ENCODE measurements around the gene SPEG.

Gene SPEG

DNA sequence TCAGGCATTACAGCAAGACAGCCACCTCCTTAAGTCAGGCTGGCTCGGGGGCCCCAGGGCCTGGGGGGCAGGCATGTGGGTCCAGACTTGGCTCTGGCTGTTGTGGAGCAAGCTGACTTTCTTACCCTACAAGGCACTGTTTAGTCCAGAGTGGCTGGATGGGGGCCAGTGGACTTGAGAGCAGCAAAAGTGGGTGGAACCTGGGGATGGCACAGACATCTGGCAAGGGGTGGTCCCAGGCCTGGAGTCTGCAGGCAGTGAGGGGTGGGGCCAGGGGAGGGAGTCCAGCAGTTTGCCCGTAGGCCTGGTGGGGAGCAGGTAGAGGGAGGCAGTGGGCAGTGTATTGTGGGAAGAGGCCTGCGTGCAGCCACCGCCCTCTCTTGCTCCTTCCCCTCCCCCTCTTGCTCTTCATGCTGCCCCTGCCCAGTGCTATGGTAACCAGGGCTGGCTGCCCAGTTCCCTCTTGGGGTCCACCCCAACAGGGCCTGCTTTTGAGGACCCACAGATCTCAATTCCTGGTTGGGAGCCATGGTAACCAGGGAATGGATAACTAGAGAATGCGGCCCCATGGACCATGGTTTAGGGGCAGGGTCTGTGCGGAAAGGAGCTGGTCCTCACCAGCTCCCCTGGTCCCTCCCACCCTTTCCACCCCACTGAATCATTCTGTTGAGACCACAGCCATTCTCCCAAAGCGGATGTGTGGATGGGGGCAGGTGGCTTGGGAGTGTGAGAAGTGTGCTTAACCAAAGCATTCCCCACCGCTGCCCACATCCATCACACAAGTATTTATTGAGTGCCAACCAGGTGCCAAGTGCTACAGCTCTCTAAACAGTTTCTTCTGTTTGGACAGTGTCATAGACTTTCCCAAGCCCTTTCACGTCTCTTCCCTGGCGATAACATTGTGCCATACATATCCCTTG lies 19.3 kb downstream of the SPEG start:
- no peak overlapping the region for H3K27ac Mint-ChIP-seq
- no peak overlapping the region for H3K4me3 Mint-ChIP-seq
- ATAC-seq (no peak), DNase-seq (ENCODE audit: low spot score in 2 of 2) (no peak)
- no peaks in the 10 kb centered on the region for H3K36me3 Mint-ChIP-seq
- no peaks in the 10 kb centered on the region for H3K9me3 Mint-ChIP-seq
- peaks cover 12% of the 10 kb centered on the region for H3K4me1 Mint-ChIP-seq

DNA sequence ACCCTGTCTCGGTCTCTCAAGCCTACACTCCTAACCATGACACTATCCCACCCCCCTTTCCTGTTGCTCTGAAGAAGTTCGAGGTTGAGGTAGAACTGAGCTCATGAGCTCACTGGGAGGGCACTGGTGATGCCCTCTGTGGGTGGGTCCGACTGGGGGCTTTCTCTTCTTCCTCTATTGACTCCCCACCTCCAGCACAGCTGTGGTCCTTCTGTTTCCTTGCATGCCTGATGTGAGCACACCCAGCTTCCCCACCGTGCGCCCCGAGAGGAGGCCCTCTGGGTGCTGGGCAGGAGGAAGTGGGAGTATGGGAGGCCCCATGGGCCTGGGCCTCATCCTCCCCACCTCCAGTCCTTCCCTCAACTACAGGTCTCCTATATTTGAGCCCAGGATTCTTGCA lies 20.9 kb downstream of the SPEG start:
- Mint-ChIP-seq H3K9me3 (no peaks in the 10 kb centered on the region), H3K4me1 (peaks cover 12% of the 10 kb centered on the region), H3K36me3 (no peaks in the 10 kb centered on the region), H3K4me3 (no peak overlapping the region), H3K27ac (no peak overlapping the region)
- ATAC-seq (no peak), DNase-seq (ENCODE audit: low spot score in 2 of 2) (no peak)

DNA sequence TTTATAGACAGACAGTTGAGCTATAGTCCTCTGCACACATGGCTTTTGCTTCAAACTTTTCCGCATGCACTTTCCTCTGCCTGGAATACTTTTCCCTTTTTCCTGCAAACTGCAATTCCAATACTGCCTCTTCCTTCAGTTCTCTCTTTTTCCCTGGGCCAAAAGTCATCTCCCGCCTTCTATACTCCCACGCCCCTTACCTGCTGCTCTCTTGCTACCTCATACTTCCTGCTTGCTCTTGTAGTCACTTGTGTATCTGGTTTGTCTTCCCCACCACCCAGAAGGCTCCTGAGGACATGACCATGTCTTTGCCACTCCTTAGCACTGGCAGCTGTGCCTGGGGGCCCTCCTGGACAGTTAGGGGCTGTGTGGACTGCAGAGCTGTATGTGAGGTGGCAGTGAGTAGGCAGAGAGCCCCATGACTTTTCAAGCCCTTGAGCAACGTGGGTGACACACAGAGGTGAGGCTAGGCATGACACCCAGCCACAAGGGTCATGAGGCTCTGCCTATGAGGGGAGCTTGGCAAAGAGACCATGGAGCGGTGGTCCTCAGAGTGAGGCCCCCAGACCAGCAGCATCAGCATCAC lies 23.2 kb downstream of the SPEG start:
- H3K4me3 Mint-ChIP-seq: no peak overlapping the region
- no peak overlapping the region for H3K27ac Mint-ChIP-seq

DNA sequence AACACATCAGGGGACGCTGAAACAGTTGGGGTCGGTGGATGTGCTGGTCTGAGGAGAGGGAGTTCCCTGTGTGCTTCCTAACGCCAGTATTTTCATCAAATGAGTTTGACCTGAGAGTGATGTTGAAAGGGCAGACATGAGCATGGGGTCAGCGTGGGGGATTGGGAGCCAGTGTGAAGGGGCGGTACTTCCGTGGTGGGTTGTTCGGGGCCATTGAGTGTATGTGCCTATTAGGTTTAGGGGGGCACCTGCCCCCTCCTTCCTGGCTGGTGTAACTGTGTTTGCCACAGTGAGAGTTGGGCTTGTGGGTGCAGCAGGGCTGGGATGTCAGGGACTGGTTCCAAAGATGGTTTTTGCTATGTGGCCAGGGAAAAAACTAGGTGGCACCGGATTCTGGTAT lies 24.4 kb downstream of the SPEG start:
- H3K36me3 Mint-ChIP-seq: no peaks in the 10 kb centered on the region
- peaks cover 7% of the 10 kb centered on the region for H3K4me1 Mint-ChIP-seq
- DNase-seq (ENCODE audit: low spot score in 2 of 2) (no peak), ATAC-seq (no peak)
- no peaks in the 10 kb centered on the region for H3K9me3 Mint-ChIP-seq
- H3K4me3 Mint-ChIP-seq: no peak overlapping the region
- no peak overlapping the region for H3K27ac Mint-ChIP-seq

More for the DNA sequence above, 23.2 kb downstream of the SPEG start:
- no peaks in the 10 kb centered on the region for H3K36me3 Mint-ChIP-seq
- DNase-seq (ENCODE audit: low spot score in 2 of 2) (no peak), ATAC-seq (peak; percentile 62)
- H3K4me1 Mint-ChIP-seq: peaks cover 11% of the 10 kb centered on the region
- H3K9me3 Mint-ChIP-seq: no peaks in the 10 kb centered on the region

DNA sequence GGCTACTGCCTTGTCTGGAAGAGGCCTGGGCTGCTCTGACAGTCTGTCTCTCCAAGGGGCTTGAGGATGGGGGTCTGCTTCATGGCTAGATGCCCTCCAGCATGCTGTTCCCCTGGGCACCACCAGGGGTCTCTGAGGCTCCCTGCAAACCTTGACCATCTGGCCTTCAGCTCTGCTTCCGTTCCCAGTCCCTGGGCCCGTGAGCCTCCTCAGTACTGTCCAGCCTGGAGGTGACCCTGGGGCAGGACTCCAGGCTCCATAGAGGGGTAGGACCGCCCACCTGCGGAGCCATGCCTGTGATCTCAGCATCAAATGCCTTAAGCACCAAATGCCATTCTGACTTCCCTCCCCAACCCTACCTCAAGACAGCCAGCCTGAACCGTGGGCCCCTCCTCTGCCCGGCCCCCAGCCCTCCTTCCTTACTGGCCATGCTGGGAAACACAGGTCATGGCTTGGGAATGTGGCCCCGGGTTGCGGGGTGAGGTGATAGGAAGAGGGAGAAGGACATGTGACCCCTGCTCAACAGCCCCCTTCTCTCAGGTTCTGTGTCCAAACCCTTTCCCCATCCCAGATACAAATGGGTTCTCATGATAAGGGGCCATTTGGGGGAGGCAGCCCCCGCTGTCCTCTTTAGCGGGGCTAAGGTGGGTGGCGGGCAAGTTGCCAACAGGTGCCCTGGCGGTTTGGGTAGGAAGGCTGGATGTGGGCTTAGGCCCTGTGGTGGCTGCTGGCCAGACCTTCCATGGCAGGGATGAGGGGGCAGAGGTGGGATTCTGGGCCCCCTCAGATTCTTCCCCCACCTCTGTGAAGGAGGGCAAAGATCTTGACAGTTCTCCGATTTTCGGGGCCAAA lies 25.0 kb downstream of the SPEG start:
- peak in 1 of 2 donors; percentile 76 for DNase-seq (ENCODE audit: low spot score in 2 of 2)
- Mint-ChIP-seq H3K4me1 (peaks cover 7% of the 10 kb centered on the region), H3K27ac (no peak overlapping the region), H3K9me3 (no peaks in the 10 kb centered on the region), H3K36me3 (no peaks in the 10 kb centered on the region), H3K4me3 (no peak overlapping the region)
- ATAC-seq: peak; percentile 35

DNA sequence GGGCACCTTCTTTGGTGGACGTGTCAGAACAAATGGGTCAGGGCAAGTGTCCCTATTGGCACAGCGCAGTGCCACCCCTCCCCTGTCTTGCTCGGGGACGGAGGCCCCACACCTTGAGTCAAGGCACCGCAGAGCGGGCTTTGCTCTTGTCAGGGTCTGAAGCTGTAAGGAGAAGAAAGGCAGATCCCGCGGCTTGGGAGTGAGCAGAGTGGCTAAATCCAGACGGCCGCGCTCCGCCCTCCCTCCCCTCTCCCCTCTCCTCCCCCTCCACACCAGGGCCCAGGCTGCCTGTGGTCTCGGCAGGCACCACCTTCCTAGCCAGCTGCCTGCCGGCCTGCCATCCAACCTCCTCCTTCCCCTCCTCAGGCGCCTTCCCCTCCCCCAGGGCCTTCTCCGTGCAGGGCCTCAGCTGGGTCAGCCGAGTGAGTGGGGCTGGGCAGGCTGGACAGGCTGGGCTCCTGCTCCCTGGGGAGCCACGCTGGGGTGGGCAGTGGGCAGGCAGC lies 25.8 kb downstream of the SPEG start:
- no peak for ATAC-seq
- Mint-ChIP-seq H3K4me3 (no peak overlapping the region), H3K9me3 (no peaks in the 10 kb centered on the region), H3K4me1 (peaks cover 7% of the 10 kb centered on the region), H3K36me3 (no peaks in the 10 kb centered on the region), H3K27ac (no peak overlapping the region)
- DNase-seq (ENCODE audit: low spot score in 2 of 2): no peak

DNA sequence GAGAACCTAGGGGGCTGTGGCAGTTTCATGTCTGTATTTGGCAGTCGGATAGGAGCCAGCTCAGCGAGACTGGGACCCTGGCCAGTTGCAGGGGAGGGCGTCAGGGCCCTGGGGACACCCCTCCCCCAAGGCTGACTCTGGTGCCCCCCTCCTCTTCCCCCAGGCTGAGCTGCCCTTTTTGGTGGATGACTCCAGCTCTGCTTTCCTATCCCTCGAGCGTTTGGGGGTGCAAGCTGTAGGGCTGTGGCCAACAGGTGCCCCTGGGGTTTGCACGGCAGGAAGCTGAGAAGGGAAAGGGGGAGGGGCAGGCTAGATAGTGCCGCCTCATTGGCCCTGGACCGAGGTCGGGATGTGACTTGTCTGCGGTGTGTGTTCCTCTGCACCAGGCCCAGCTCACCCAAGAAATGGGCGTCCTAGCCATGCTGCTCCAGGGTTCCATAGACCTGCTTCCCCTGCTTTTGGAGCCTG lies 26.4 kb downstream of the SPEG start:
- Mint-ChIP-seq H3K27ac (no peak overlapping the region), H3K36me3 (no peaks in the 10 kb centered on the region), H3K4me1 (peaks cover 7% of the 10 kb centered on the region), H3K4me3 (no peak overlapping the region), H3K9me3 (no peaks in the 10 kb centered on the region)
- DNase-seq (ENCODE audit: low spot score in 2 of 2): no peak
- ATAC-seq: peak; percentile 25

DNA sequence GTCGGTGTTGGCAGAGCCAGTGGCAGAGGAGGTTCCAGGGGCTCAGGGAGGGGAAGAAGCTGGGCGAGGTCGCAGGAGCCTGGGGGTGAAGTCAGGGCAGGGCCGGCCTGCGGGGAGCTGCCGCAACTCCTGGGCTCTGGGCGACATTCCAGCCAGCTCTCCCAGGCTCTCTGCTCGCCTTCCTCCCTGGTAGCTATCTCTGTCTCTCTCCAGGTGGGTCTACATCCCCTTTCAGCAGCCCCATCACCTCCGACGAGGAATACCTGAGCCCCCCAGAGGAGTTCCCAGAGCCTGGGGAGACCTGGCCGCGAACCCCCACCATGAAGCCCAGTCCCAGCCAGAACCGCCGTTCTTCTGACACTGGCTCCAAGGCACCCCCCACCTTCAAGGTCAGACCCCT lies 27.0 kb downstream of the SPEG start:
- Mint-ChIP-seq H3K4me3 (no peak overlapping the region), H3K4me1 (peaks cover 7% of the 10 kb centered on the region), H3K9me3 (no peaks in the 10 kb centered on the region), H3K36me3 (no peaks in the 10 kb centered on the region), H3K27ac (no peak overlapping the region)
- no peak for ATAC-seq
- no peak for DNase-seq (ENCODE audit: low spot score in 2 of 2)

DNA sequence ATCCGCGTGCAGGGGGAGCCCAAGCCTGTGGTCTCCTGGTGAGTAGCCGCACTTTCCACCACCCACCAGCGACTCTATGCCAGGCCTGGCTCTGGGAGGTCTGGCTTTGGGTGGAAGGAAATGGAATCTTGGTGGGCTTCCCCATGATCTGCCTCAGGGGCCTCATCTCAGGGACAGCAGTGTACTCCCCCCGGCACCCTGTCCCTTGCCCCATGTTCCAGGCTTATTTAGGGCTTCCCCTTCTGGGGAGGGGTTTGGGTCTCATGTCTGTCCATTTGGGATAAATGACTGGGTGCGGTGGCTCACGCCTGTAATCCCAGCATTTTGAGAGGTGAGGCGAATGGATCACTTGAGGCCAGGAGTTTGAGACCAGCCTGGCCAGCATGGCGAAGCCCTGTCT lies 27.7 kb downstream of the SPEG start:
- no peak overlapping the region for H3K4me3 Mint-ChIP-seq
- DNase-seq (ENCODE audit: low spot score in 2 of 2) (no peak), ATAC-seq (no peak)
- H3K4me1 Mint-ChIP-seq: peaks cover 7% of the 10 kb centered on the region
- no peak overlapping the region for H3K27ac Mint-ChIP-seq
- H3K36me3 Mint-ChIP-seq: no peaks in the 10 kb centered on the region
- H3K9me3 Mint-ChIP-seq: no peaks in the 10 kb centered on the region

DNA sequence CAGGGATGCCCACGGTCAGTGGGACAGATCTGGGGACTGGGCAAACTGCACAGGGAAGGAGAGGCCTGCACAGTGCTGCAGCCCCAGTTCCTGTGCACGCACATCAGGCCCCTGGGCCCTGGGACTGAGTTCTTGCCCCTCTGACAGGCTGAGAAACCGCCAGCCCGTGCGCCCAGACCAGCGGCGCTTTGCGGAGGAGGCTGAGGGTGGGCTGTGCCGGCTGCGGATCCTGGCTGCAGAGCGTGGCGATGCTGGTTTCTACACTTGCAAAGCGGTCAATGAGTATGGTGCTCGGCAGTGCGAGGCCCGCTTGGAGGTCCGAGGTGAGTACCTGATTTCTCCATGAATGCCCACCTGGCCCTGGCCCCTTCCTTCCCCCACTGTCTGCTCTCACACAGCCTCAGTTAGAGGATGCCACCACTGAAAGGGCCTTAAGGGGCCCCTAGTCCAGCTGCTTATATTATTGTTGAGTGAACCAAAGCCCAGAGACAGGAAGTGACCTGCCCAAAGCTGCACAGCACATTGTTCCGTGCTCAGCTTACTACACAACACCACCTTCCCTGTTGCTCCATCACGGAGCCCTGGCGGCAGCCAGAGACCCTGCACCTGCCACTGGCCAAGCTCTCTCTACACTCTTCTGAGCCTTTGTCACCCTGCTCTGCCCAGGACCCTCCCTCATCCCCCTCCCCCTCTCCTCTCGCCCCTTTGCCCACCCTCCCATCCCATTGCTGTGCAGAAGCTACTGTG lies 29.8 kb downstream of the SPEG start:
- Mint-ChIP-seq H3K36me3 (no peaks in the 10 kb centered on the region), H3K9me3 (no peaks in the 10 kb centered on the region), H3K4me1 (no peaks in the 10 kb centered on the region), H3K27ac (no peak overlapping the region), H3K4me3 (no peak overlapping the region)
- ATAC-seq (no peak), DNase-seq (ENCODE audit: low spot score in 2 of 2) (no peak)

DNA sequence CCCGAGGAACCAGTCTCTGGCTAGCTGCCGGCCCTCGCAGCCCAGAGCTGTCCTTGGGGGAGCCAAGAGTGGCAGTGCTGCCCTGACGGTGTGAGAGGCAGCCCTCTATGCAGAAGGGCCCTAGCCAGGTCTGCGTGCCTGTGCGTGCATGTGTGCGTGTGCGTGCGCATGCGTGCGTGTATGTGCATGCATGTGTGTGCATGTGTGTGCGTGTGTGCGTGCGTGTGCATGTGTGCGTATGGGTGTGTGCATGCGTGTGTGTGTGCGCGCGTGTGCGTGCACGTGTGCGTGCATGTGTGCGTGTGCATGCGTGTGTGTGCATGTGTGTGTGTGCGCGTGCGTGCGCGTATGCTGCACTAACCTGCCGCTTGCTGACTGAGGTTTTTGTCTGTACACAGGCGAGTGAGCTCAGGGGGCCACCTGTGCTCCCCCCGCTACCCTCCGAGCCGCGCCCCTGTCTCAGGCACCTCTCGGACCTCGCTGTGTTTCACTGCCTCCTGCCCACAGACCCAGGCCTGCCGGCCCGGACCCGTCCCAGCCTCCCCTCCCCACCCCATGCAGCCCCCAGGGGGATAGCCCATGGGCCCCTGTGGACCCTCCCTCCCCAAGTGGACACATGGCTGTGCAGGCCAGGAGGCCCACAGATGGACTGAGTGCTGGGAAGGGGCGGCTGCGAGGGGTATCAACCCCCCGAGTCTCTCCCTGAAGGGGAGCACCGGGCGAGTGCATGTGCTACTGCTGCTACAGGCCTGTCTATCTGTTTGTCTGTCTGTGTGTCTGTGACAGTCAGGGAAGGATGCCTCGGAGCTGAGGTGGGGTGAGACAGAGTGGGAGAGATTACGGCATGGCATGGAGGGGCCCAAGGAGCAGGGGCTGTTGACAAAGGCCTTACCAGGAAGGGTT lies 31.3 kb downstream of the SPEG start:
- Mint-ChIP-seq H3K4me3 (no peak overlapping the region), H3K27ac (no peak overlapping the region), H3K36me3 (no peaks in the 10 kb centered on the region), H3K4me1 (no peaks in the 10 kb centered on the region), H3K9me3 (no peaks in the 10 kb centered on the region)
- DNase-seq (ENCODE audit: low spot score in 2 of 2): no peak
- ATAC-seq: no peak

DNA sequence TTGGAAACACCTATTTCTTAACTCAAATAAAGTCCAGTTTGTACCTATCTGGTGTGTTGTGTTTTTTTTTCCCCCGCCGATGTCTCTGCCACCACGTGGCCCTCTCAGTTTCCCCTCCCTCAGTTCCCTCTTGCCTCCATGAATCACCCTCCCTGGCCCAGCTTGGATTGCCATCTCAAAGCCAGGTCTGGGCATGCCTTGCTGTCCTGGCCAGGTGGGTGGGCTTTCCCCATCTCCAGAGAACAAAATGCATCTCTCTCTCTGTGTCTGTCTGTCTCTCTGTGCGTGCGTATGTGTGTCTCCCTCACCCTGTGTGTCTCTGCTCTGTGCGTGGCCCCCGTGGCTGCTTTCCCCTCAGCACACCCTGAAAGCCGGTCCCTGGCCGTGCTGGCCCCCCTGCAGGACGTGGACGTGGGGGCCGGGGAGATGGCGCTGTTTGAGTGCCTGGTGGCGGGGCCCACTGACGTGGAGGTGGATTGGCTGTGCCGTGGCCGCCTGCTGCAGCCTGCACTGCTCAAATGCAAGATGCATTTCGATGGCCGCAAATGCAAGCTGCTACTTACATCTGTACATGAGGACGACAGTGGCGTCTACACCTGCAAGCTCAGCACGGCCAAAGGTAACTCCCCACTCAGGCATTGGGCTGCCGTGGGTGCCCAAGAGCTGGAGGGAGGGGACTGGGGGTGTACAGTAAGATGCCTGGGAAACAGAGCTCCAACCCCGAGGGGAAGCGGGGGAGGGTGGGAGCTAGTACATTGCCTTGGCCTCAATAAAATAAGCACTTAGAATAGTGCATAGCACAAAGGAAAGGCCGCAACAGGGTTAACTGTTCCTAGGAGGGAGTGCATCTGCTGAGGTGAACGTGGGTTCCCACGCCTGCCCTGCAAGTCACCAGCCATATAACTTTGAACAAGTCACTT lies 32.4 kb downstream of the SPEG start:
- Mint-ChIP-seq H3K9me3 (no peaks in the 10 kb centered on the region), H3K4me1 (no peaks in the 10 kb centered on the region), H3K36me3 (no peaks in the 10 kb centered on the region), H3K27ac (no peak overlapping the region), H3K4me3 (no peak overlapping the region)
- ATAC-seq (no peak), DNase-seq (ENCODE audit: low spot score in 2 of 2) (no peak)

DNA sequence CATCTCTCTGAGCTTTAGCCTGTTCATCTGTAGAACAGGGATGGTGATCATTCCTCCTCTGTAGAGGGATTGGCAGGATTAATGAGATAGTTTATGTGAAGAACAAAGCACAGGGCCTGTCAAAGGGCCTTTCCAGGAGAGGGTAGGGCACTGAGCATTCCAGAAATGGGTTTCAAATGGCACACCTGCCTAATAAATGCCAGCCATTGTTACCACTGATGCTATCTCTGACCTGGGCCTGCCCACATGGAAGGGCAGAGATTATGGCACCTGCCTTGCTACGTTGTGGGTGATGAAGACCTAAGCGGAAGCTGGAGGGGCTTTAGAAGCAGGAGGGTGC lies 33.1 kb downstream of the SPEG start:
- Mint-ChIP-seq H3K9me3 (no peaks in the 10 kb centered on the region), H3K36me3 (no peaks in the 10 kb centered on the region), H3K4me3 (no peak overlapping the region), H3K27ac (no peak overlapping the region), H3K4me1 (no peaks in the 10 kb centered on the region)
- DNase-seq (ENCODE audit: low spot score in 2 of 2) (no peak), ATAC-seq (no peak)
